ENCODE data around the gene NDUFAF7.

GRCh38 chr2:37190290-37190689 is 41.2 kb upstream of the NDUFAF7 start:
- TF ChIP-seq, protein P1, sequence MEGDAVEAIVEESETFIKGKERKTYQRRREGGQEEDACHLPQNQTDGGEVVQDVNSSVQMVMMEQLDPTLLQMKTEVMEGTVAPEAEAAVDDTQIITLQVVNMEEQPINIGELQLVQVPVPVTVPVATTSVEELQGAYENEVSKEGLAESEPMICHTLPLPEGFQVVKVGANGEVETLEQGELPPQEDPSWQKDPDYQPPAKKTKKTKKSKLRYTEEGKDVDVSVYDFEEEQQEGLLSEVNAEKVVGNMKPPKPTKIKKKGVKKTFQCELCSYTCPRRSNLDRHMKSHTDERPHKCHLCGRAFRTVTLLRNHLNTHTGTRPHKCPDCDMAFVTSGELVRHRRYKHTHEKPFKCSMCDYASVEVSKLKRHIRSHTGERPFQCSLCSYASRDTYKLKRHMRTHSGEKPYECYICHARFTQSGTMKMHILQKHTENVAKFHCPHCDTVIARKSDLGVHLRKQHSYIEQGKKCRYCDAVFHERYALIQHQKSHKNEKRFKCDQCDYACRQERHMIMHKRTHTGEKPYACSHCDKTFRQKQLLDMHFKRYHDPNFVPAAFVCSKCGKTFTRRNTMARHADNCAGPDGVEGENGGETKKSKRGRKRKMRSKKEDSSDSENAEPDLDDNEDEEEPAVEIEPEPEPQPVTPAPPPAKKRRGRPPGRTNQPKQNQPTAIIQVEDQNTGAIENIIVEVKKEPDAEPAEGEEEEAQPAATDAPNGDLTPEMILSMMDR (IDR thresholded peaks at IDR 0.05 in 8 of 11, conservative IDR thresholded peaks at IDR 0.05 in 3 of 11): no peak
- no peak for TF ChIP-seq POLR2A (IDR thresholded peaks at IDR 0.05)

All from spleen (tissue), 7 donors.